ENCODE data around the gene TEKT3. TPM values are rescaled to one million over a fixed set of nuclear protein-coding genes. Genes with fewer than 3 reads are reported as not detected.
A peak's percentile ranks its signal among the peaks of the same experiment; 100 is the strongest.

Gene TEKT3
- total RNA-seq, 1 experiment from 2014 or later: not detected

GRCh38 chr17:15303268-15303667 is 38.1 kb downstream of the TEKT3 start:
- Histone ChIP-seq H3K4me1 (ENCODE audit: insufficient read depth, low read length, poor library complexity, severe bottlenecking) (no peaks in the 10 kb centered on the region), H3K36me3 (ENCODE audit: insufficient read depth, low read length, poor library complexity, severe bottlenecking) (no peaks in the 10 kb centered on the region), H3K27ac (ENCODE audit: low read depth, low read length, poor library complexity, severe bottlenecking) (no peak overlapping the region), H3K4me3 (ENCODE audit: low read depth, low read length, poor library complexity, severe bottlenecking) (no peak overlapping the region), H3K27me3 (replicated peaks; ENCODE audit: insufficient read depth, low read depth, low read length, poor library complexity) (peaks cover 13% of the 10 kb centered on the region), H3K9me3 (ENCODE audit: low read depth, low read length, poor library complexity, severe bottlenecking) (no peaks in the 10 kb centered on the region)
- intact Hi-C loops (cut with micrococcal nuclease; ENCODE audit: unreplicated experiment): no loop called here
- TF ChIP-seq CTCF (conservative IDR thresholded peaks at IDR 0.05; ENCODE audit: low read depth, low read length) (no peak), EZH2 (IDR thresholded peaks at IDR 0.05; ENCODE audit: borderline replicate concordance, low read depth, low read length, poor library complexity, severe bottlenecking) (no peak)
- POLR2A ChIA-PET (ENCODE audit: low non-redundant PET): no interaction called here
- CTCF ChIA-PET: no interaction called here
- BruUV-seq (replicated peaks): no TSS peak
- DNase-seq (ENCODE audit: low spot score): no peak

GRCh38 chr17:15301845-15302244 is 39.6 kb downstream of the TEKT3 start:
- BruUV-seq (replicated peaks): no TSS peak
- DNase-seq (ENCODE audit: low spot score): no peak
- POLR2A ChIA-PET (ENCODE audit: low non-redundant PET): no interaction called here
- H3K36me3 ChIP-seq (ENCODE audit: insufficient read depth, low read length, poor library complexity, severe bottlenecking): no peaks in the 10 kb centered on the region
- TF ChIP-seq CTCF (conservative IDR thresholded peaks at IDR 0.05; ENCODE audit: low read depth, low read length) (no peak), EZH2 (IDR thresholded peaks at IDR 0.05; ENCODE audit: borderline replicate concordance, low read depth, low read length, poor library complexity, severe bottlenecking) (no peak)
- CTCF ChIA-PET: no interaction called here
- no peak overlapping the region for H3K27ac ChIP-seq (ENCODE audit: low read depth, low read length, poor library complexity, severe bottlenecking)
- peaks cover 13% of the 10 kb centered on the region for H3K27me3 ChIP-seq (replicated peaks; ENCODE audit: insufficient read depth, low read depth, low read length, poor library complexity)
- no peaks in the 10 kb centered on the region for H3K4me1 ChIP-seq (ENCODE audit: insufficient read depth, low read length, poor library complexity, severe bottlenecking)
- intact Hi-C loops (cut with micrococcal nuclease; ENCODE audit: unreplicated experiment): no loop called here
- H3K4me3 ChIP-seq (ENCODE audit: low read depth, low read length, poor library complexity, severe bottlenecking): no peak overlapping the region
- no peaks in the 10 kb centered on the region for H3K9me3 ChIP-seq (ENCODE audit: low read depth, low read length, poor library complexity, severe bottlenecking)

GRCh38 chr17:15298176-15298575 is 43.2 kb downstream of the TEKT3 start:
- DNase-seq (ENCODE audit: low spot score): peak; percentile 9
- intact Hi-C loops (cut with micrococcal nuclease; ENCODE audit: unreplicated experiment): no loop called here
- Histone ChIP-seq H3K9me3 (ENCODE audit: low read depth, low read length, poor library complexity, severe bottlenecking) (no peaks in the 10 kb centered on the region), H3K4me3 (ENCODE audit: low read depth, low read length, poor library complexity, severe bottlenecking) (no peak overlapping the region), H3K27ac (ENCODE audit: low read depth, low read length, poor library complexity, severe bottlenecking) (no peak overlapping the region), H3K27me3 (replicated peaks; ENCODE audit: insufficient read depth, low read depth, low read length, poor library complexity) (no peaks in the 10 kb centered on the region), H3K36me3 (ENCODE audit: insufficient read depth, low read length, poor library complexity, severe bottlenecking) (no peaks in the 10 kb centered on the region), H3K4me1 (ENCODE audit: insufficient read depth, low read length, poor library complexity, severe bottlenecking) (no peaks in the 10 kb centered on the region)
- TF ChIP-seq CTCF (conservative IDR thresholded peaks at IDR 0.05; ENCODE audit: low read depth, low read length): no peak
- no peak for TF ChIP-seq EZH2 (IDR thresholded peaks at IDR 0.05; ENCODE audit: borderline replicate concordance, low read depth, low read length, poor library complexity, severe bottlenecking)
- ChIA-PET POLR2A (ENCODE audit: low non-redundant PET) (no interaction called here), CTCF (no interaction called here)
- no TSS peak for BruUV-seq (replicated peaks)

All from A673 (cell line).